Raji (cell line): ENCODE measurements around the gene SPTBN5.

Experiments used
- POLR2A ChIP-seq: IDR thresholded peaks from 2 replicates; pipeline ENCODE4 v1.6.1; 2011; ENCODE audit warnings: low read depth, low read length, control low read depth; ENCODE audit not compliant: insufficient read depth

SPTBN5 gene

GRCh38 chr15:41827290-41827879 is 66.5 kb downstream of the SPTBN5 start:
- TF ChIP-seq POLR2A: no peak

GRCh38 chr15:41825572-41826535 is 68.0 kb downstream of the SPTBN5 start:
- TF ChIP-seq POLR2A: no peak

GRCh38 chr15:41825145-41825544 is 68.7 kb downstream of the SPTBN5 start:
- TF ChIP-seq POLR2A: no peak

GRCh38 chr15:41824062-41824745 is 69.6 kb downstream of the SPTBN5 start:
- no peak for TF ChIP-seq POLR2A

- no peak for TF ChIP-seq POLR2A
Observed at GRCh38 chr15:41823502-41823901, 70.4 kb downstream of the SPTBN5 start.

GRCh38 chr15:41822957-41823356 is 70.9 kb downstream of the SPTBN5 start:
- TF ChIP-seq POLR2A: no peak

- TF ChIP-seq POLR2A: no peak
Observed at GRCh38 chr15:41822471-41822870, 71.4 kb downstream of the SPTBN5 start.

GRCh38 chr15:41821831-41822230 is 72.0 kb downstream of the SPTBN5 start:
- no peak for TF ChIP-seq POLR2A

GRCh38 chr15:41820791-41821423 is 72.9 kb downstream of the SPTBN5 start:
- TF ChIP-seq POLR2A: no peak

- no peak for TF ChIP-seq POLR2A
Observed at GRCh38 chr15:41819455-41820050, 74.3 kb downstream of the SPTBN5 start.

- no peak for TF ChIP-seq POLR2A
Observed at GRCh38 chr15:41817781-41818180, 76.1 kb downstream of the SPTBN5 start.

- TF ChIP-seq POLR2A: no peak
Observed at GRCh38 chr15:41817327-41817726, 76.5 kb downstream of the SPTBN5 start.

GRCh38 chr15:41816788-41817187 is 77.1 kb downstream of the SPTBN5 start:
- no peak for TF ChIP-seq POLR2A

- TF ChIP-seq POLR2A: no peak
Observed at GRCh38 chr15:41814534-41814933, 79.3 kb downstream of the SPTBN5 start.

GRCh38 chr15:41813426-41813825 is 80.4 kb downstream of the SPTBN5 start:
- no peak for TF ChIP-seq POLR2A

GRCh38 chr15:41812820-41813375 is 81.0 kb downstream of the SPTBN5 start:
- TF ChIP-seq POLR2A: no peak
